Measurements from ENCODE around the gene DAZAP1. TPM values are rescaled to one million over a fixed set of nuclear protein-coding genes. Genes with fewer than 3 reads are reported as not detected.
"Not testable (repeated sequence)": the region's sequence is repeated elsewhere in the genome, so short reads cannot be mapped to it uniquely, and the experiment has no call there.

Gene DAZAP1
- polyA plus RNA-seq, 1 experiment = 45.8 TPM

DNA sequence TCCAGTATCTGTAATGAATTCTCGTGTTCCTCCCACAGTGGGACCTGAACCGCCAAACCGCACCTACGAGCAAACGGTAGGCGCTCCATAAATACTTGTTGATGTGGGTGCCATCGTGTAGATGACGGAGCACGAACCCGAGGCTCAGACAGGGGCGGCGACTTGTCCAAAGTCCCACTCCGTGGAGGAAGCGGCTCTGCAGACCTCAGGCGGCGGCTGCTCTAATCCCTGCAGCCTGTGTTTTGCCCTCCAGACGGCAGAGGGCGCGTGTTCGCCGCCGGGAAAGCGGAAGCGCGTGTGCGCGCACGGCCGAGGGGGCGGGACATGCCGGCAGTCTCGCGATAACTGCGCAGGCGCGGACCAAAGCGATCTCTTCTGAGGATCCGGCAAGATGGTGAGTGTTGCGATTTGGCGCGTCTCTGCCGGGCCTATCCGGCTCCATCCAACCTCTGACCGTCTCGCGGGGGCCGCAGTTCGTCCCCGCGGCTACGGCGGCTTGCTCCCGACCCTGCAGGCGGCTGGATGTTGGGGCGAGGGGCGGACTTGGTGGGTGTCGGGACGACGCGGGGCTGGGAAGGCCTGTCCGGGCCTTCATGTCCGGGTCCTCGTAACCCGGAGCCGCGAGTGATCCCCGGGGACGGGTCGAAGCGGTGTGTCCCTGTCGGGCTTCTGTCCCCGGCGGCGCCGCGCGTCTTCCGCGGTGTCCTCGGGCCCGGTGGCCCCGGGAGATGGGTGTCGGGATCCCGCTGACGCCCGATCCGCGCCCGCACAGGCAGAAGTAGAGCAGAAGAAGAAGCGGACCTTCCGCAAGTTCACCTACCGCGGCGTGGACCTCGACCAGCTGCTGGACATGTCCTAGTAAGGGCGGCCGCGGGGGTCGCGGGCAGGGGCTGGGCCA lies 30.9 kb downstream of the DAZAP1 start, which contains the start of gene RPS15:
Gene RPS15, plus strand, starts transcription at position 362 of the 898 bp plus-strand sequence. Its CDS starts 30 bp downstream, at position 392.
- Histone ChIP-seq H3K9me3 (ENCODE audit: control insufficient read depth, insufficient read depth, low read length) (peaks cover 6% of the 10 kb centered on the region; the same call in 1 of the 2 replicates), H3K27me3 (ENCODE audit: control insufficient read depth, insufficient read depth, low read length) (no peaks in the 10 kb centered on the region), H3K27ac (ENCODE audit: low read depth, low read length) (peak within 1 kb of the TSS; percentile 94), H3K4me3 (ENCODE audit: low read depth, low read length) (peak within 1 kb of the TSS; percentile 61)
- peak; percentile 92 for DNase-seq (ENCODE audit: low read depth, low spot score)
- TF ChIP-seq, protein P1, sequence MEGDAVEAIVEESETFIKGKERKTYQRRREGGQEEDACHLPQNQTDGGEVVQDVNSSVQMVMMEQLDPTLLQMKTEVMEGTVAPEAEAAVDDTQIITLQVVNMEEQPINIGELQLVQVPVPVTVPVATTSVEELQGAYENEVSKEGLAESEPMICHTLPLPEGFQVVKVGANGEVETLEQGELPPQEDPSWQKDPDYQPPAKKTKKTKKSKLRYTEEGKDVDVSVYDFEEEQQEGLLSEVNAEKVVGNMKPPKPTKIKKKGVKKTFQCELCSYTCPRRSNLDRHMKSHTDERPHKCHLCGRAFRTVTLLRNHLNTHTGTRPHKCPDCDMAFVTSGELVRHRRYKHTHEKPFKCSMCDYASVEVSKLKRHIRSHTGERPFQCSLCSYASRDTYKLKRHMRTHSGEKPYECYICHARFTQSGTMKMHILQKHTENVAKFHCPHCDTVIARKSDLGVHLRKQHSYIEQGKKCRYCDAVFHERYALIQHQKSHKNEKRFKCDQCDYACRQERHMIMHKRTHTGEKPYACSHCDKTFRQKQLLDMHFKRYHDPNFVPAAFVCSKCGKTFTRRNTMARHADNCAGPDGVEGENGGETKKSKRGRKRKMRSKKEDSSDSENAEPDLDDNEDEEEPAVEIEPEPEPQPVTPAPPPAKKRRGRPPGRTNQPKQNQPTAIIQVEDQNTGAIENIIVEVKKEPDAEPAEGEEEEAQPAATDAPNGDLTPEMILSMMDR (IDR thresholded peaks at IDR 0.05; ENCODE audit: low read depth, low read length) = peak; percentile 90
- ChIA-PET POLR2A (interaction anchor here (0.7 kb wide), 1 partner anchor 194 kb away, joined by 3 read pairs; no protein-coding TSS in a partner anchor), CTCF (interaction anchor here (0.6 kb wide), 1 partner anchor 717 kb away, joined by 4 read pairs; no protein-coding TSS in a partner anchor)

DNA sequence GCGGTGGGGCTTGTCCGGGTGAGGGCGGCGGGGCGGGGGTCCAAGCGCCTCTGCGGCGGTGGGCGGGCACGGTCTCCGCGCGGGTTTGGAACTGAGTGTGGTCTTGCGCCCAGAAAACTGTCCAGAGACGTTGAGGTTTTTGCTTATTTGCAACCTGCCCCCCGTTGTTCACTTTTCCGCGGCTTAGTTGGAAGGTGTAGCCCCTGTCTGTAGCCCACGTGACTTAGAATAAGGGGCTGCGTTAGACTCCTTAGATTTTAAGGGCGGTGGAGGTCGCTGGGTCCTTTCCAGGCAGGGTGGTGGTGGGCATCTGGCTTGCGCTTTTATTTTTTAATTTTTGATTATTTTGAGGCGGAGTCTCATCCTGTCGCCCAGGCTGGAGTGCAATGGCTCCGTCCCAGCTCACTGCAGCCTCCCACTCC lies 31.6 kb downstream of the DAZAP1 start:
- no peak for DNase-seq (ENCODE audit: low read depth, low spot score)
- CTCF ChIA-PET = no interaction called here
- no peaks in the 10 kb centered on the region for H3K27me3 ChIP-seq (ENCODE audit: control insufficient read depth, insufficient read depth, low read length)
- peaks cover 6% of the 10 kb centered on the region; the same call in 1 of the 2 replicates for H3K9me3 ChIP-seq (ENCODE audit: control insufficient read depth, insufficient read depth, low read length)
- POLR2A ChIA-PET = interaction anchor here (0.7 kb wide), 1 partner anchor 195 kb away, joined by 3 read pairs; no protein-coding TSS in a partner anchor
- H3K4me3 ChIP-seq (ENCODE audit: low read depth, low read length) = peak overlapping the region; percentile 61
- TF ChIP-seq, protein P1 (IDR thresholded peaks at IDR 0.05; ENCODE audit: low read depth, low read length) = no peak
- no peak overlapping the region for H3K27ac ChIP-seq (ENCODE audit: low read depth, low read length)

DNA sequence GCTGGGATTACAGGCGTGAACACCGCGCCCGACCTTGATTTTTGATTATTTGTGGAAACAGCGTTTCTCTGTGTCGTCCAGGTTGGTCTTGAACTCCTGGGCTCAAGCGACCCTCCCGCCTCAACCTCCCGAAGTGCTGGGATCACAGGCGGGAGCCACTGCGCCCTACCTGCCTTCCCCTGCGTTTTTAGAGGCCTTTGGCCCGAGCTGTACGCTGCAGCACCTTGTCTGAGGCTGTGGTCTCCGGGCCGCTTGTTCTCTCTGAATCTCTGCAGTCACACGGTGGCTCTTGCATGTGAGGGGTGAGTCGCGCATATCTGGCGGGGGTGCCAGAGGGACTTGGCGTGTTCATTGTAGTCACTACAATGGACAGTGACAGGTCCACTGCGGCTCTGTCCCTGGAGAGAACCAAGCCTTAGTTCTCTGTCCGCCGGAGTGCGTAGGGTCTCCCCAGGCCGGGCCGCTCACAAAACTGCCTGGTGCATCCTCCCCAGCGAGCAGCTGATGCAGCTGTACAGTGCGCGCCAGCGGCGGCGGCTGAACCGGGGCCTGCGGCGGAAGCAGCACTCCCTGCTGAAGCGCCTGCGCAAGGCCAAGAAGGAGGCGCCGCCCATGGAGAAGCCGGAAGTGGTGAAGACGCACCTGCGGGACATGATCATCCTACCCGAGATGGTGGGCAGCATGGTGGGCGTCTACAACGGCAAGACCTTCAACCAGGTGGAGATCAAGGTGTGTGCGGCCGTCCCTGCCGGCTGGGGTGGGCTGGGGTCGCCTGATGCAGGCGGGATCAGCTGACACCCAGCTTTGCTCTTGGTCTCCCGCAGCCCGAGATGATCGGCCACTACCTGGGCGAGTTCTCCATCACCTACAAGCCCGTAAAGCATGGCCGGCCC lies 32.4 kb downstream of the DAZAP1 start:
- H3K27me3 ChIP-seq (ENCODE audit: control insufficient read depth, insufficient read depth, low read length); H3K27ac ChIP-seq (ENCODE audit: low read depth, low read length); CTCF ChIA-PET; H3K9me3 ChIP-seq (ENCODE audit: control insufficient read depth, insufficient read depth, low read length); POLR2A ChIA-PET; DNase-seq (ENCODE audit: low read depth, low spot score): not testable (repeated sequence)
- peak overlapping the region; percentile 61 for H3K4me3 ChIP-seq (ENCODE audit: low read depth, low read length)

DNA sequence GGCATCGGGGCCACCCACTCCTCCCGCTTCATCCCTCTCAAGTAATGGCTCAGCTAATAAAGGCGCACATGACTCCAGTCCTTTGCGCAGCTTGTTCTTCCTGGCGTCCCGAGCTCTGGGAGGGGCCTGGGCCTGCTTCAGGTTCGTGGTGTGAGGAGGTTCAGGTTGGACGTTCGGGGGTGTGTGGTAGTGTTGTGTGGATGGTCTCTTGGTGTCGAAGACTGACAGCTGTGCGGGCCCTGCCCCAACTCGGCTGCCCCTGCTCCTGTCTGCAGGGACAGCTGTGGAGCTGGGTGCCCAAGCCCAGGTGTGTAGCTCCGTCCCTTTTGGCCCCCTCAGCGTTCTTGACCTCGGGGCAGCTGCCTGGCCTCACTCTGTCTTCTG lies 33.0 kb downstream of the DAZAP1 start:
- Histone ChIP-seq H3K4me3 (ENCODE audit: low read depth, low read length) (no peak overlapping the region), H3K27me3 (ENCODE audit: control insufficient read depth, insufficient read depth, low read length) (peaks cover 1% of the 10 kb centered on the region), H3K27ac (ENCODE audit: low read depth, low read length) (no peak overlapping the region), H3K9me3 (ENCODE audit: control insufficient read depth, insufficient read depth, low read length) (peaks cover 3% of the 10 kb centered on the region; the same call in 1 of the 2 replicates)
- TF ChIP-seq, protein P1 (IDR thresholded peaks at IDR 0.05; ENCODE audit: low read depth, low read length) = no peak
- POLR2A ChIA-PET = no interaction called here
- CTCF ChIA-PET = no interaction called here
- DNase-seq (ENCODE audit: low read depth, low spot score) = no peak

DNA sequence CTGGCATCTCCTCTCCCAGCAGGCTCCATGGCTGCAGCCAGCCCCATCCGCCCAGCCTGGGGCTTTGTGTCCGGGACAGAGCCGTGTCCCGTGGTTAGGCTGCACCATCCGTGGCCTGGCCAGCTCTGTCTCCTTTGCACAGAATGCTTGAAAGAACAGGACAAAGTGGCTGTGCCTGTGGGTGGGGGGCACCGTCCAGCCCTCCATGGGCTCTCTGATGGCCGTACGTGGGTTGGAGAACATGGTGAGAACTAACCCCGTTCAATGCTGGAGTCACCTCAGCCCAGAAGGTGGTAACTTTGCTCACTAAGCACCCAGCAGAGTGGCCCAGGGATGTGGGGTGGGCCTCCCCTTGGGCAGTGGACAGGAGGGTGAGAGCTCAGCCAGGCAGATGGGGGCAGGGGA lies 33.6 kb downstream of the DAZAP1 start:
- ChIA-PET CTCF (no interaction called here), POLR2A (no interaction called here)
- peaks cover 3% of the 10 kb centered on the region for H3K27me3 ChIP-seq (ENCODE audit: control insufficient read depth, insufficient read depth, low read length)
- TF ChIP-seq, protein P1 (IDR thresholded peaks at IDR 0.05; ENCODE audit: low read depth, low read length) = no peak
- no peak overlapping the region for H3K4me3 ChIP-seq (ENCODE audit: low read depth, low read length)
- DNase-seq (ENCODE audit: low read depth, low spot score) = no peak
- no peak overlapping the region for H3K27ac ChIP-seq (ENCODE audit: low read depth, low read length)
- H3K9me3 ChIP-seq (ENCODE audit: control insufficient read depth, insufficient read depth, low read length) = peaks cover 3% of the 10 kb centered on the region; the same call in 1 of the 2 replicates

Data from AG04450 (cell line).